Mesodermal cell (in vitro differentiated cells): ENCODE data around the gene WFS1.

Source experiments
- H3K27ac ChIP-seq: 2 replicates; pipeline ENCODE4 v1.7.0; 2013; ENCODE audit warnings: mild to moderate bottlenecking, low read depth, low read length, moderate library complexity; ENCODE audit not compliant: severe bottlenecking
- H3K36me3 ChIP-seq: 2 replicates; pipeline ENCODE4 v1.7.1; 2013; ENCODE audit warnings: mild to moderate bottlenecking, low read length, moderate library complexity; ENCODE audit not compliant: control insufficient read depth, insufficient read depth
- H3K4me1 ChIP-seq: one replicate; pipeline ENCODE4 v1.7.1; 2013; ENCODE audit warnings: mild to moderate bottlenecking, low read length; ENCODE audit not compliant: insufficient read depth, control insufficient read depth, poor library complexity, severe bottlenecking
- H3K4me3 ChIP-seq: 2 replicates; pipeline ENCODE4 v1.7.0; 2013; ENCODE audit warnings: low read length, control low read depth, mild to moderate bottlenecking; ENCODE audit not compliant: insufficient read depth, poor library complexity, severe bottlenecking; ENCODE audit errors: extremely low read depth
- H3K9me3 ChIP-seq: 2 replicates; pipeline ENCODE4 v1.7.1; 2013; ENCODE audit warnings: mild to moderate bottlenecking, low read length, moderate library complexity; ENCODE audit not compliant: control insufficient read depth
- WGBS, 2 experiments: methylation state at CpG; one replicate each; pipeline ENCODE4 v1.1.5; 2013; ENCODE audit warnings: missing lambda C conversion rate in 2 of 2; ENCODE audit not compliant: insufficient coverage in 2 of 2; 5-methylcytosine and 5-hydroxymethylcytosine counted together

Gene WFS1

GRCh38 chr4:6293097-6293445 lies 23.4 kb downstream of the WFS1 start:
- H3K4me1 ChIP-seq, result no peaks in the 10 kb centered on the region
- no peaks in the 10 kb centered on the region for H3K9me3 ChIP-seq
- H3K27ac ChIP-seq, result no peak overlapping the region
- 90 to 95% methylated on average over 7 to 8 of the region's 8 CpGs for WGBS, 2 experiments
- H3K4me3 ChIP-seq, result no peak overlapping the region
- H3K36me3 ChIP-seq, result peaks cover 51% of the 10 kb centered on the region

GRCh38 chr4:6293661-6294060 lies 24.0 kb downstream of the WFS1 start:
- Histone ChIP-seq H3K4me1 (no peaks in the 10 kb centered on the region), H3K36me3 (peaks cover 51% of the 10 kb centered on the region), H3K27ac (no peak overlapping the region), H3K4me3 (no peak overlapping the region), H3K9me3 (no peaks in the 10 kb centered on the region)
- 91 to 92% methylated on average over 7 to 8 of the region's 8 CpGs for WGBS, 2 experiments

GRCh38 chr4:6294705-6295421 lies 25.2 kb downstream of the WFS1 start:
- H3K9me3 ChIP-seq, result no peaks in the 10 kb centered on the region
- no peak overlapping the region for H3K4me3 ChIP-seq
- no peak overlapping the region for H3K27ac ChIP-seq
- H3K36me3 ChIP-seq, result peaks cover 39% of the 10 kb centered on the region
- H3K4me1 ChIP-seq, result no peaks in the 10 kb centered on the region
- 97 to 98% methylated on average over 21 to 25 of the region's 27 CpGs for WGBS, 2 experiments

GRCh38 chr4:6295495-6295894 lies 25.8 kb downstream of the WFS1 start:
- 93 to 98% methylated on average over 12 to 14 of the region's 14 CpGs for WGBS, 2 experiments
- Histone ChIP-seq H3K4me1 (no peaks in the 10 kb centered on the region), H3K4me3 (no peak overlapping the region), H3K9me3 (no peaks in the 10 kb centered on the region), H3K27ac (no peak overlapping the region), H3K36me3 (peaks cover 34% of the 10 kb centered on the region)

- peaks cover 31% of the 10 kb centered on the region for H3K36me3 ChIP-seq
- no peak overlapping the region for H3K27ac ChIP-seq
- H3K9me3 ChIP-seq, result no peaks in the 10 kb centered on the region
- H3K4me1 ChIP-seq, result no peaks in the 10 kb centered on the region
- 94% methylated on average over 8 to 9 of the region's 9 CpGs for WGBS, 2 experiments
- H3K4me3 ChIP-seq, result no peak overlapping the region
These were observed 26.4 kb downstream of the WFS1 start for GRCh38 chr4:6296026-6296425.

- no peaks in the 10 kb centered on the region for H3K4me1 ChIP-seq
- H3K36me3 ChIP-seq, result peaks cover 36% of the 10 kb centered on the region
- 86 to 93% methylated on average over 13 to 15 of the region's 15 CpGs for WGBS, 2 experiments
- H3K27ac ChIP-seq, result no peak overlapping the region
- H3K4me3 ChIP-seq, result no peak overlapping the region
- no peaks in the 10 kb centered on the region for H3K9me3 ChIP-seq
These were observed 27.7 kb downstream of the WFS1 start for GRCh38 chr4:6297266-6297815.

GRCh38 chr4:6298035-6298434 lies 28.4 kb downstream of the WFS1 start:
- Histone ChIP-seq H3K4me1 (no peaks in the 10 kb centered on the region), H3K27ac (no peak overlapping the region), H3K4me3 (no peak overlapping the region), H3K9me3 (no peaks in the 10 kb centered on the region), H3K36me3 (peaks cover 41% of the 10 kb centered on the region)
- 89 to 92% methylated on average over 11 of the region's 13 CpGs for WGBS, 2 experiments

GRCh38 chr4:6298852-6299251 lies 29.2 kb downstream of the WFS1 start:
- Histone ChIP-seq H3K4me3 (no peak overlapping the region), H3K9me3 (no peaks in the 10 kb centered on the region), H3K27ac (no peak overlapping the region), H3K4me1 (no peaks in the 10 kb centered on the region), H3K36me3 (peaks cover 37% of the 10 kb centered on the region)
- WGBS, 2 experiments, result 91 to 97% methylated on average over 5 to 6 of the region's 6 CpGs

- 95% methylated on average over 6 to 12 of the region's 12 CpGs for WGBS, 2 experiments
- Histone ChIP-seq H3K9me3 (no peaks in the 10 kb centered on the region), H3K4me1 (no peaks in the 10 kb centered on the region), H3K4me3 (no peak overlapping the region), H3K27ac (no peak overlapping the region), H3K36me3 (peaks cover 35% of the 10 kb centered on the region)
These were observed 30.2 kb downstream of the WFS1 start for GRCh38 chr4:6299875-6300274.

- no peaks in the 10 kb centered on the region for H3K4me1 ChIP-seq
- no peaks in the 10 kb centered on the region for H3K9me3 ChIP-seq
- no peak overlapping the region for H3K4me3 ChIP-seq
- peaks cover 33% of the 10 kb centered on the region for H3K36me3 ChIP-seq
- H3K27ac ChIP-seq, result no peak overlapping the region
- 90 to 95% methylated on average over 8 to 11 of the region's 11 CpGs for WGBS, 2 experiments
These were observed 30.7 kb downstream of the WFS1 start for GRCh38 chr4:6300359-6300758.

GRCh38 chr4:6301051-6301731 lies 31.5 kb downstream of the WFS1 start:
- Histone ChIP-seq H3K4me1 (no peaks in the 10 kb centered on the region), H3K27ac (no peak overlapping the region), H3K36me3 (peaks cover 24% of the 10 kb centered on the region), H3K9me3 (no peaks in the 10 kb centered on the region), H3K4me3 (no peak overlapping the region)
- 92 to 94% methylated on average over 31 to 35 of the region's 35 CpGs for WGBS, 2 experiments
